Measurements from ENCODE around the gene FBXO3. TPM values are rescaled to one million over a fixed set of nuclear protein-coding genes. Genes with fewer than 3 reads are reported as not detected.

FBXO3 gene
- total RNA-seq, 1 experiment from 2014 or later: 18.9 TPM

- peaks cover 3 to 4% of the 10 kb centered on the region in 2 experiments for H3K4me1 Mint-ChIP-seq
- no peak overlapping the region for H3K4me3 Mint-ChIP-seq
- no peaks in the 10 kb centered on the region for H3K9me3 ChIP-seq (ENCODE audit: control insufficient read depth, low read depth, low read length)
- H3T11ph ChIP-seq (ENCODE audit: low read length): no peak overlapping the region
- H2BK120ac ChIP-seq (ENCODE audit: low read depth, low read length, poor library complexity, severe bottlenecking): no peak overlapping the region
- H3K27ac ChIP-seq (ENCODE audit: insufficient read length, low read depth, low read length): no peak overlapping the region
- H3K23me2 ChIP-seq (ENCODE audit: insufficient read length, low read depth, low read length, poor library complexity, severe bottlenecking): no peaks in the 10 kb centered on the region
- no peak overlapping the region for H4K91ac ChIP-seq (ENCODE audit: insufficient read length, low read depth, low read length)
- WGBS (ENCODE audit: extremely low coverage, insufficient read length, low lambda C conversion rate): no CpG with 5 or more reads among the region's 2 CpGs
- no peaks in the 10 kb centered on the region for H3K79me2 ChIP-seq (ENCODE audit: insufficient read depth, low read length)
- H3K9ac ChIP-seq (ENCODE audit: extremely low read depth, insufficient read length, low read length): no peak overlapping the region
- peaks cover 6 to 29% (median 29%) of the 10 kb centered on the region in 3 experiments; a peak in 6 of 7 replicates for H3K36me3 Mint-ChIP-seq (ENCODE audit: insufficient read depth in 1 of 3, low read depth in 3 of 3)
- no peaks in the 10 kb centered on the region for H3K79me1 ChIP-seq (ENCODE audit: insufficient read depth, low read depth, low read length, poor library complexity, severe bottlenecking)
- H2AFZ ChIP-seq (ENCODE audit: low read length): no peak overlapping the region
- H3K18ac ChIP-seq (ENCODE audit: insufficient read length, low read depth, low read length): no peak overlapping the region
- TF ChIP-seq CTCF (conservative IDR thresholded peaks at IDR 0.05): no peak
- no peaks in the 10 kb centered on the region for H3K9me3 Mint-ChIP-seq
- H4K5ac ChIP-seq (ENCODE audit: insufficient read length, low read depth, low read length): no peak overlapping the region
- no peak overlapping the region for H2BK15ac ChIP-seq (ENCODE audit: low read depth, low read length)
- H3K27ac Mint-ChIP-seq: no peak overlapping the region
- no peak overlapping the region for H4K8ac ChIP-seq (replicated peaks; ENCODE audit: insufficient read length, low read depth, low read length)
- no peak overlapping the region for H2BK20ac ChIP-seq (ENCODE audit: low read depth, low read length, poor library complexity, severe bottlenecking)
- no peak overlapping the region for H2BK12ac ChIP-seq (ENCODE audit: insufficient read length, low read depth, low read length)
- no peaks in the 10 kb centered on the region for H4K20me1 ChIP-seq (ENCODE audit: control insufficient read depth, insufficient read depth, insufficient read length)
- no peak for DNase-seq
- no peak overlapping the region for H3K4ac ChIP-seq (ENCODE audit: low read depth, low read length)
- H2BK5ac ChIP-seq (ENCODE audit: insufficient read length, low read length): no peak overlapping the region
- H2AK5ac ChIP-seq (ENCODE audit: insufficient read length, low read length): no peak overlapping the region
- H3K14ac ChIP-seq (ENCODE audit: insufficient read depth, low read length): no peak overlapping the region
- H3K23ac ChIP-seq (ENCODE audit: insufficient read length, low read depth, low read length): no peak overlapping the region
- H3K27me3 ChIP-seq (ENCODE audit: insufficient read depth, low read length): no peaks in the 10 kb centered on the region
- H3K27me3 Mint-ChIP-seq (ENCODE audit: low read depth): no peaks in the 10 kb centered on the region
- H3K56ac ChIP-seq (ENCODE audit: insufficient read length, low read depth, low read length): no peak overlapping the region
- no peaks in the 10 kb centered on the region for H3K4me1 ChIP-seq (ENCODE audit: insufficient read depth, low read length)
- no peak overlapping the region for H3K4me2 ChIP-seq (ENCODE audit: insufficient read depth, insufficient read length, low read length)
These were observed 8.2 kb downstream of the FBXO3 start for GRCh38 chr11:33766085-33766484.

Measured in H9 (cell line).